Measurements from ENCODE around the gene RNF212B.

The RNF212B gene

GRCh38 chr14:23320584-23321571, 83.1 kb downstream of the RNF212B start, which contains the start of gene PABPN1:
Gene PABPN1, plus strand, starts transcription at chr14:23321457. Its CDS starts 13 bp downstream, at chr14:23321470.
- peak; percentile 94 to 97 for DNase-seq (ENCODE audit: low read depth in 2 of 2)

DNA sequence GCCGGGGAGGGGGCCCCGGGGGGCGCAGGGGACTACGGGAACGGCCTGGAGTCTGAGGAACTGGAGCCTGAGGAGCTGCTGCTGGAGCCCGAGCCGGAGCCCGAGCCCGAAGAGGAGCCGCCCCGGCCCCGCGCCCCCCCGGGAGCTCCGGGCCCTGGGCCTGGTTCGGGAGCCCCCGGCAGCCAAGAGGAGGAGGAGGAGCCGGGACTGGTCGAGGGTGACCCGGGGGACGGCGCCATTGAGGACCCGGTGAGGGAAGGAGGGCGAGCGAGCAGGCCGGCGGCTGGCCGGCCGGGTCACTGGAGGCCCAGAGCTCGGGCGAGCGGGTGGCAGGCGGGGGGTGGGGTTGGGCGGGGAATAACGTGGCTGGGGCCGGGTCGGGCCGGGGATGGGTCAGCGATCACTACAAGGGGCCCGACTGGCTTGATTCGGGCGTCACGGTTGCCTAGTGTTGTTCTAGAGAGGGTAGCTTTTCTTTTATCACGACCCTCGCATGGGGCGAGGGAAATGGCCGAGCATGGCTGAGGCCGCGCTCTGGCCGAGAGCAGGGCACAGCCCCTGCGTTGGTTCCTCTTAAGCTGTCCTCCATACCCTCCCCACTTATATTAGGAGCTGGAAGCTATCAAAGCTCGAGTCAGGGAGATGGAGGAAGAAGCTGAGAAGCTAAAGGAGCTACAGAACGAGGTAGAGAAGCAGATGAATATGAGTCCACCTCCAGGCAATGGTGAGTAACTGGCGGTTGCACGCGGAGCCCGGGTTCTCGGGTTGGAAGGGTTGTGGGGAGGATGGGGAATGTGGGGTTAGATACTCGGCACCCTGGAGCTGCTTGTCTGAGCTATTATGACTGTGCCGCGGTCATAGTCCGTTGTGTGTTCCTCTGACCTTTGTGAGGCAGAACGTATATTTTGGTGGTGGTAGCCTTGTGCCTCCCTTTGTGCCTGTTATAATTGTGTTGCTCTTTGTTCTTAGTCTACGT, 84.1 kb downstream of the RNF212B start:
- peak; percentile 26 to 33 for DNase-seq (ENCODE audit: low read depth in 2 of 2)
